Measurements from ENCODE around the gene SMIM5.

DNA sequence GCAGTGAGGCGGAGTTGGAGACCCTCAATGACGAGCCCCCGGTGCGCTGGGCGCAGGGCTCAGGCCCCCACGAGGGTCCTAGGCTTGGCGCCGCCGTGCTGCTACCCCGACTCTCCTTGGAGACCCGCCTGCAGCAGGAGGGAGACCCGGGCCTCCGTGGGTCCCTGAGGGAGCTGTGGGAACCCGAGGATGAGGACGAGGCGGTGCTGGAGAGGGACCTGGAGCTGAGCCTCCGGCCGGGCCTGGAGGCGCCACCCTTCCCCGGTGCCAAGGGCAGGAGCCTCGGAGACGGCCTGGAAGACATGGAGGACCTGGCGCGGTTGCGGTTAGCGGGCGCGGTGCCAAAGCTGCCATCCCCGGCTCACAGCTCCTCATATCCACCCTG is 43.3 kb upstream of the SMIM5 start:
- TF ChIP-seq, protein P1, sequence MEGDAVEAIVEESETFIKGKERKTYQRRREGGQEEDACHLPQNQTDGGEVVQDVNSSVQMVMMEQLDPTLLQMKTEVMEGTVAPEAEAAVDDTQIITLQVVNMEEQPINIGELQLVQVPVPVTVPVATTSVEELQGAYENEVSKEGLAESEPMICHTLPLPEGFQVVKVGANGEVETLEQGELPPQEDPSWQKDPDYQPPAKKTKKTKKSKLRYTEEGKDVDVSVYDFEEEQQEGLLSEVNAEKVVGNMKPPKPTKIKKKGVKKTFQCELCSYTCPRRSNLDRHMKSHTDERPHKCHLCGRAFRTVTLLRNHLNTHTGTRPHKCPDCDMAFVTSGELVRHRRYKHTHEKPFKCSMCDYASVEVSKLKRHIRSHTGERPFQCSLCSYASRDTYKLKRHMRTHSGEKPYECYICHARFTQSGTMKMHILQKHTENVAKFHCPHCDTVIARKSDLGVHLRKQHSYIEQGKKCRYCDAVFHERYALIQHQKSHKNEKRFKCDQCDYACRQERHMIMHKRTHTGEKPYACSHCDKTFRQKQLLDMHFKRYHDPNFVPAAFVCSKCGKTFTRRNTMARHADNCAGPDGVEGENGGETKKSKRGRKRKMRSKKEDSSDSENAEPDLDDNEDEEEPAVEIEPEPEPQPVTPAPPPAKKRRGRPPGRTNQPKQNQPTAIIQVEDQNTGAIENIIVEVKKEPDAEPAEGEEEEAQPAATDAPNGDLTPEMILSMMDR (IDR thresholded peaks at IDR 0.05), result no peak
- TF ChIP-seq MAFK (IDR thresholded peaks at IDR 0.05; ENCODE audit: partially characterized antibody) (no peak), MYC (IDR thresholded peaks at IDR 0.05; ENCODE audit: borderline replicate concordance, low read length) (no peak), SMC3 (IDR thresholded peaks at IDR 0.05) (no peak), HOXA7 (CRISPR knock-in tag; IDR thresholded peaks at IDR 0.05) (no peak), USF2 (IDR thresholded peaks at IDR 0.05) (no peak)
- TF ChIP-seq, protein P2, sequence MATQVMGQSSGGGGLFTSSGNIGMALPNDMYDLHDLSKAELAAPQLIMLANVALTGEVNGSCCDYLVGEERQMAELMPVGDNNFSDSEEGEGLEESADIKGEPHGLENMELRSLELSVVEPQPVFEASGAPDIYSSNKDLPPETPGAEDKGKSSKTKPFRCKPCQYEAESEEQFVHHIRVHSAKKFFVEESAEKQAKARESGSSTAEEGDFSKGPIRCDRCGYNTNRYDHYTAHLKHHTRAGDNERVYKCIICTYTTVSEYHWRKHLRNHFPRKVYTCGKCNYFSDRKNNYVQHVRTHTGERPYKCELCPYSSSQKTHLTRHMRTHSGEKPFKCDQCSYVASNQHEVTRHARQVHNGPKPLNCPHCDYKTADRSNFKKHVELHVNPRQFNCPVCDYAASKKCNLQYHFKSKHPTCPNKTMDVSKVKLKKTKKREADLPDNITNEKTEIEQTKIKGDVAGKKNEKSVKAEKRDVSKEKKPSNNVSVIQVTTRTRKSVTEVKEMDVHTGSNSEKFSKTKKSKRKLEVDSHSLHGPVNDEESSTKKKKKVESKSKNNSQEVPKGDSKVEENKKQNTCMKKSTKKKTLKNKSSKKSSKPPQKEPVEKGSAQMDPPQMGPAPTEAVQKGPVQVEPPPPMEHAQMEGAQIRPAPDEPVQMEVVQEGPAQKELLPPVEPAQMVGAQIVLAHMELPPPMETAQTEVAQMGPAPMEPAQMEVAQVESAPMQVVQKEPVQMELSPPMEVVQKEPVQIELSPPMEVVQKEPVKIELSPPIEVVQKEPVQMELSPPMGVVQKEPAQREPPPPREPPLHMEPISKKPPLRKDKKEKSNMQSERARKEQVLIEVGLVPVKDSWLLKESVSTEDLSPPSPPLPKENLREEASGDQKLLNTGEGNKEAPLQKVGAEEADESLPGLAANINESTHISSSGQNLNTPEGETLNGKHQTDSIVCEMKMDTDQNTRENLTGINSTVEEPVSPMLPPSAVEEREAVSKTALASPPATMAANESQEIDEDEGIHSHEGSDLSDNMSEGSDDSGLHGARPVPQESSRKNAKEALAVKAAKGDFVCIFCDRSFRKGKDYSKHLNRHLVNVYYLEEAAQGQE (IDR thresholded peaks at IDR 0.05), result no peak
